SK-MEL-5 (cell line): ENCODE data around the gene RIMS3. TPM values are rescaled to one million over a fixed set of nuclear protein-coding genes. Genes with fewer than 3 reads are reported as not detected.
"Not testable (repeated sequence)": the region's sequence is repeated elsewhere in the genome, so short reads cannot be mapped to it uniquely, and the experiment has no call there.

Experiments used
- DNase-seq: peaks from one replicate; pipeline ENCODE4 v3.0.0-alpha.2; 2016; ENCODE audit warnings: low read depth, low spot score
- in situ Hi-C: cut with HindIII; loops from 2 replicates; pipeline ENCODE4 v1.10.0; 2016; ENCODE audit warnings: low sequenced_read_pairs, high pct_unique_total_duplicates, low pct_unique_long_range_greater_than_20kb
- polyA plus RNA-seq, 2 experiments: library from polyadenylated mRNA; depleted of rRNA; stranded (reverse); fragments of >200 nt; gene quantifications; 2 replicates each; pipeline ENCODE4 v1.2.3, GENCODE V29; 2015
- total RNA-seq: library from RNA; depleted of rRNA; stranded (reverse); fragments of >200 nt; shearing (Covaris generic); gene quantifications from 2 replicates; pipeline ENCODE4 v1.2.3, GENCODE V29; 2014; rRNA removed

Gene RIMS3
- total RNA-seq, result 1.8 and 2.6 TPM in 2 replicates
- 2.1 and 4.1 TPM in 2 replicates for polyA plus RNA-seq (2015; cell fraction: cytosol; rRNA removed)
- 5.2 and 6.7 TPM in 2 replicates for polyA plus RNA-seq (2015; cell fraction: nucleus; rRNA removed)

DNA sequence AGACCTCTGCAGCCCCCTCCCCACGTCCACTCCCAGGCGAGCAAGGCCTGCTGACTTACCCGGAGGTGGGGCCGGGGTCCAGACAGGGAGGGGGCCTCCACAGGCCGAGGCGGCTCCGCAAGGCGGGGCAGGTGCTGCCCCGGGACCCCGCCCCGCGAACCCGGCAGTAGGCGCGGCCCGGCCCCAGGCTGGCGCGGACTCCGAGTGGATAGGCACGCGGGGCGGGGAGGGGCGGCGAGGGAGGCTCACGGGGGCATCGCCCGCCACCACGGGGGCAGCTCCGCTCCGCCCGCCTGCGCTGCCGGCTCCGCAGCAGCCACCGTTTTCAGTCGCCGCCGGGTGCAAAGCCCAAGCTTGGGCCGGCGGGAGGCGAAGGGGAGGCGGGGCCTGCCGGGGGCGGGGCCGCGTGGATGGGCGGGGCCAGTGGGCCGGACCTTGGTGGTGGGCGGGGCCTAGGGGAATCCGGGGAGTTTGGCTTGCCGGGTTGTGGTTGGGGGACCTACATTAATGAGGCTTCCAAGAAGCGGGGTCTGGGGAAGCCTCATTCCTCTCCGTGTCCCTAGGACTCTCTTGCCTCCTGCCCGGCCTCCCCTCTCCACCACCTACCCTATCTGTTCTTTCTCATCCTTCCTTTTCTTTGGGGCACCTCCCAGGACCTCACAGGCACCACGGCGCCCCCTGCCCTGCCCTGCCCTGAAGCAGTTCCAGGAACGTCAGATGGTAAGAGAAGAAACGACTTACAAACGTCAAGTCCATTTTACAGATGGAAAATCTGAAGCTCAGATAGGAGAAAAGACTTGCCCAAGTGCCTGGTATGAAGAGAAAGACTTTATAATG is at the start of gene RIMS3:
RIMS3 (minus strand) TSS at position 348 of the 837 bp plus-strand sequence. CDS start 23,757 bp downstream, outside the sequence.
- in situ Hi-C loops, result no loop called here
- peak; percentile 61 for DNase-seq

- DNase-seq, result no peak
- in situ Hi-C loops, result no loop called here
Measured at GRCh38 chr1:40712997-40713396, 47.5 kb upstream of the RIMS3 start.

- in situ Hi-C loops, result no loop called here
- no peak for DNase-seq
Measured at GRCh38 chr1:40712405-40712944, 47.0 kb upstream of the RIMS3 start.

DNA sequence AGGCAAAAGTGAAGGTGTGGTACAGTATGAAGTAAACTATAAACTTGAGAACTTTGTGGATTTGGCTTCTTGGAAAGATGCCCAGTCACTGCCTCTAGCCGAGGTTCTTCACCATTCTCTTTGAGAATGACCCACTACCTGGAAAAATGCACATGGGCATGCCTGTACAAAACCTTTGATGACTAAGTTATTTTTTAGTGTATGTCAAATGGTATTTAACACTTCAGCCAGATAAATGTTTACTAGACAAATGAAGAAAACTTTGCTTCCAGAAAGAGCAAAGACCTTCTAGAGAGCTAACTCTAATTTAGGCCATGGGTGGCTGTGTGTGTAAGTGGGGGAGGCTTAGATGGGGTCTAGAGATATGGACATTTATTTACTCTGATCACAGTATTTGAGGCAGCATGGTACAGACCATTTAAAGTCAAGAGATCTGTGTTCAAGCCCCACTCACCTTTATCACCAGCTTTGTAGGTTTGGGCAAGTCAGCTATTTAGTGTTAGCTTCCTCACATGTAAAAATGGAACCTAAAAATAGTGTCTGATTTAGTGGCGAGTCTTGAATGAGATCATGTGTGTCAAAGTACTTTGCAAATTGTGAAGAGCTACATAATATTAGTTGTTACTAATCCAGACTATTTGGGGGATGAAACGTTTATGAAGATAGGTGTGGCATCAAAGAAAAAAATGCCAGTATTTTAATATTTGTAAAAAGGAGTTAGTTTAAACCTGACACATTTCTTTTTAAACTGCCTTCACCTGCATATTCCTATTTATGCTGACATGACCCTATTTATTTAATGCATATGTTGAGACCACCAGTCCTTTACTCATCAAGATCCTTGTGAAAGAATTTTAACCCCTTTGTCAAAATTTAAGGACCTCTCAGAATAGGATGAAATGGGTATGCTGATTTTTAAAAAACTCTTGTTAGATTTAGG is 46.3 kb upstream of the RIMS3 start:
- in situ Hi-C loops, result no loop called here
- DNase-seq, result no peak

DNA sequence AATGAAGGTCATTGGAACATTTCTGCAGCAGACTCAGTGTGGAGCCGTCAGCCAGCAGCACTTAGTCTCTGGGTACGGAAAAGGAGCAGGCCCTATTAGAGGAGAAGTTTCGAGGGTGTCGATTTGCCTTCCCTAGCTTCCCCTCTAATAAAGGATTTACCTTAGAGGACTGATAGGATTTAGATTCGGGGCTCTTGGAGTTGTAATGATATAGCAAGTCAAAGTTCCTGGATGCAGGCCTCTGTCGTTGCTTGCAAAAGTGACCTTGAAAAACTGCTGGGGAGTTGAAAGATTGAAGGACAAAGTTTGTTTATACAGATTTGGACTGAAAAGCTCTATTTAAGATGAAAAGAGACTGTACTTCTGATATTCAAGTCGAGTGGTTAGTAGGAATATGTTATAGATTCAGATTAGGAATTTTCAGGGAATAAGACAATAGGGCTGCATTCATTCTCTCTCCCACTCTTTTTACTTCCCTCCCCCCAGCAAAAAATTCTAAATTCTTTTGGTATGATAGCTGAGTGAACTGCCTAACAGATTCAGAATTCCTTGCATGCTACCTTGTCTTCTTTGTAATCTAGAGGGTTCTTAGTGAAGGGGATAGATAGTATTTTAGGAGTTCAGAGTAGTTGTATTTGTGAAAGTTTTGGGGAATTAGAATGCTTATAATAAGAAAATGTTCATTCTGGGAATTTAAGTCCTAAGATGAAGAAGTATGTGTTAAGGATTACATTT is 45.3 kb upstream of the RIMS3 start:
- in situ Hi-C loops, result no loop called here

GRCh38 chr1:40709802-40710278 is 44.4 kb upstream of the RIMS3 start:
- in situ Hi-C loops, result no loop called here
- DNase-seq, result no peak

More for the DNA sequence above, 45.3 kb upstream of the RIMS3 start:
- peak; percentile 22 for DNase-seq

- in situ Hi-C loops, result no loop called here
- DNase-seq, result peak; percentile 54
Measured at GRCh38 chr1:40709100-40709801, 43.8 kb upstream of the RIMS3 start.

GRCh38 chr1:40708750-40709099 is 43.2 kb upstream of the RIMS3 start:
- in situ Hi-C loops, result no loop called here
- no peak for DNase-seq

DNA sequence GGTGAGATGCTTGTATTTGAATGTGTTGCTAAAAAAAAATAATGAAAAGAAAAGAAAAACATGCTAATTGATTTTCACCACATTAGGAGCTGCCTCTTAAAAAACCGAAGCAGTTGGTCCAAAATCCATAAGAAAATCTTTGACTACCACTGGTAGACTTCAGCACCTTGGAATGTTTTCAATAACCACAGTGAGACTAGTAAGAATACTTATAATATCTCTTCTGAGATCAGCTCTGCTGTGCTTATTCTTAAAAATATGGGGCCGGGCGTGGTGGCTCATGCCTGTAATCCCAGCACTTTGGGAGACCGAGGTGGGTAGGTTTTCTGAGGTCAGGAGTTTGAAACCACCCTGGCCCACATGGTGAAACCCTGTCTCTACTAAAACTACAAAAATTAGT is 41.1 kb upstream of the RIMS3 start:
- no peak for DNase-seq
- in situ Hi-C loops, result no loop called here

DNA sequence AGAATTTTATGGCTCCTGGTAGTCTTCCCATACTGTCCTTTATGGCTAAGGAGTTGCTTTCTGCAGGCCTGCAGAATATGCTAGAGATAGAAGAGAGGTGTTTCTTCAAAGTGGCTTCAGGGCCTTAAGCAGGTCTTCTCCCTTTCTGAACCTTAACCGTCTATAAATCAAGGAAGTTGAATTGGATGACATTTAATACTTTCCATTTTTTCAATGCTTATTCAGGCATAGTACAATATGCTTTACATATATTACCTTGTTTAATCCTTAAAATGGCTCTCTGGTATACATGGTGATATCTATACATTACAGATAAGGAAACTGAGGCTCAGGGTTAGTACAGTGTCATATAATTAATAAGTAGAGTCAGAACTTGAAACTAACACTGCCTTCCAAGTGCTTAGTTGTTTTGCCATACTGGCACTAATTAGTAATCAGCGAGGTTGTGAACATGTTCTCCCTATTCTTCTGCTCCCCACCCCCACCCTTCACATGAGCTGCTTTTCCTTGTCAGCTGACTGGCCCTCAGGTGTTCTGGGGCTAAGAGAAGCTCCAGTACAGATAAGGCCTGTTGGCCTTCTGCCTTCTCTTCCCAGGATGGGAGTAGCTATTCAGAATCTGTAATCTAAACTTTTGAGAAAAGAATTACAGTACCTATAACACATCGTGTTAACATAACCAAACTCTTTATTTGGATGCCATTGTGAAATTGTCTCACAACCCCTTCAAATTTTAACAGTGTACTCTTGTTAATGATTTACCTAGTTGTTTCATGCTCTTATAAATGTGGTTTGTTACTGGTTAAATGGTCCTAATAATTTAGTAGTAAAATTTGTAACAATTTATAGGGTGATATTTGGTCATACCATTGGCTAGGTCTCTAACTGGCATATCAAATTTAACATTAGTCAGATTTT is 39.6 kb upstream of the RIMS3 start:
- in situ Hi-C loops, result no loop called here
- DNase-seq, result no peak

- DNase-seq, result peak; percentile 37
- in situ Hi-C loops, result no loop called here
Measured at GRCh38 chr1:40703316-40703715, 37.8 kb upstream of the RIMS3 start.

DNA sequence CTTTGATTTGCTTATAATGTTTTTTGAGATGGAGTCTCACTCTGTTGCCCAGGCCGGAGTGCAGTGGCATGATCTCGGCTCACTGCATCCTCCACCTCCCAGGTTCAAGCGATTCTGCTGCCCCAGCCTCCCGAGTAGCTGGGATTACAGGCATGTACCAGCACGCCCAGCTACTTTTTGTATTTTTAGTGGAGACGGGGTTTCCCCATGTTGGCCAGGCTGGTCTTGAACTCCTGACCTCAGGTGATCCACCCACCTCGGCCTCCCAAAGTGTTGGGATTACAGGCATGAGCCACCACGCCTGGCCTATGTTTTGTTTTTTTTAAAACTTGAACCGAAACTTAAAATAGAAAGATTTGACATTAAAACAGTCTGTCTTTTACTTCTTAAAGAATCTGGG is 37.3 kb upstream of the RIMS3 start:
- DNase-seq, result not testable (repeated sequence)

GRCh38 chr1:40701684-40702083 is 36.2 kb upstream of the RIMS3 start:
- in situ Hi-C loops, result no loop called here
- no peak for DNase-seq

More for the DNA sequence above, 37.3 kb upstream of the RIMS3 start:
- in situ Hi-C loops, result not testable (repeated sequence)

DNA sequence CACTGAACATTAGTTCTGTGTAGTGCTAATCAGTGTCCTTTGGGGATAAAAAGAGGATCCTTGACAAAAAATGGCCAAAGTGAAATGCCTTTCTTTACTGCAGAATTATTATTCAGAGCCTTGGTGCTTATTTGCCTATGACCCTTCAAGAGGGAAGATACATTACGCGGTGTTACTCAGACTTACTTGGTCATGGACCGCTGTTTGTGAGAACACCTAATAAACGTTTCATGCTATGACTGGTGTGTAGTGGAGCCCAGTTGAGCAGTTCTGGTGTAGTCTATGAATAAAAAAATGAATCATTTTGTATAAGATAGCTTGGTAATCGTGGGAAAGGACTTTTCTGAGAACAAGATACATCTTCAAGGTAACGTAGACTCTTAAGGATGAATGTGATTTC is 34.3 kb upstream of the RIMS3 start:
- in situ Hi-C loops, result no loop called here

GRCh38 chr1:40697436-40697835 is 32.0 kb upstream of the RIMS3 start:
- in situ Hi-C loops, result no loop called here
- DNase-seq, result no peak

More for the DNA sequence above, 34.3 kb upstream of the RIMS3 start:
- DNase-seq, result no peak

DNA sequence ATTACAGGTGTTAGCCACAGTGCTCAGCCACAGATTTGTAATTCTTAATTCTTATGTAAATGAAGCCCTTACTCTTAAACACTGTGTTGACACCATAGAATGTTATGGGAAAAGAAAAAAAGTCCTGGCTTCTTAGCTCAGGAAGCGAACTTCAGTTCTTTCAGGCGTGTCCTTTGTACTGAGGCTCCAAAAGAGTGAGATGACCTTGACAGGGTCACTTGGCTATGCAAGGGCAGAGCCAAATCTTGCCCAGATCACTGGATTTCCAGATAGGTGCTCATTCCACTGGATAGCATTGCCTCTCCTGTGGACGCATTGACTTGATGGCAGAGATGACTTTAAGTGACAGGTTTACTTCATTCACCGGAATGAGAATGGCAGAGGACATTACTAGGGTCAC is 30.8 kb upstream of the RIMS3 start:
- in situ Hi-C loops, result no loop called here

More for the DNA sequence above, 30.8 kb upstream of the RIMS3 start:
- no peak for DNase-seq
